ENCODE data around the gene DNAJC27. TPM values are rescaled to one million over a fixed set of nuclear protein-coding genes. Genes with fewer than 3 reads are reported as not detected.

DNAJC27 gene
- total and polyA plus RNA-seq, 2 experiments from 2014 or later = 7.4 to 11.3 TPM

GRCh38 chr2:24915175-24915574 lies 56.6 kb downstream of the DNAJC27 start:
- no peak for DNase-seq (ENCODE audit: low read depth in 1 of 2, low spot score in 1 of 2)
- no peak for TF ChIP-seq CTCF (IDR thresholded peaks at IDR 0.05; ENCODE audit: low read depth, low read length)

GRCh38 chr2:24914713-24915112 lies 57.0 kb downstream of the DNAJC27 start:
- H3K9me3 ChIP-seq (ENCODE audit: low read depth) = no peaks in the 10 kb centered on the region
- H3K27me3 ChIP-seq = peaks cover 21% of the 10 kb centered on the region
- no peak for TF ChIP-seq CTCF (IDR thresholded peaks at IDR 0.05; ENCODE audit: low read depth, low read length)
- no peak overlapping the region for H3K27ac ChIP-seq
- H3K36me3 ChIP-seq = no peaks in the 10 kb centered on the region
- H3K4me1 ChIP-seq (ENCODE audit: low read depth) = no peaks in the 10 kb centered on the region
- no peak for DNase-seq (ENCODE audit: low read depth in 1 of 2, low spot score in 1 of 2)
- no peak overlapping the region for H3K4me3 ChIP-seq

More at GRCh38 chr2:24915175-24915574, 56.6 kb downstream of the DNAJC27 start:
- Histone ChIP-seq H3K4me3 (no peak overlapping the region), H3K36me3 (no peaks in the 10 kb centered on the region), H3K27me3 (peaks cover 21% of the 10 kb centered on the region), H3K4me1 (ENCODE audit: low read depth) (no peaks in the 10 kb centered on the region), H3K9me3 (ENCODE audit: low read depth) (no peaks in the 10 kb centered on the region), H3K27ac (no peak overlapping the region)

GRCh38 chr2:24913911-24914310 lies 57.8 kb downstream of the DNAJC27 start:
- H3K9me3 ChIP-seq (ENCODE audit: low read depth) = no peaks in the 10 kb centered on the region
- no peak for DNase-seq (ENCODE audit: low read depth in 1 of 2, low spot score in 1 of 2)
- TF ChIP-seq CTCF (IDR thresholded peaks at IDR 0.05; ENCODE audit: low read depth, low read length) = no peak
- no peak overlapping the region for H3K4me3 ChIP-seq
- no peaks in the 10 kb centered on the region for H3K36me3 ChIP-seq
- no peaks in the 10 kb centered on the region for H3K4me1 ChIP-seq (ENCODE audit: low read depth)
- H3K27ac ChIP-seq = no peak overlapping the region
- peaks cover 13% of the 10 kb centered on the region for H3K27me3 ChIP-seq

GRCh38 chr2:24912986-24913385 lies 58.8 kb downstream of the DNAJC27 start:
- Histone ChIP-seq H3K27me3 (peaks cover 3% of the 10 kb centered on the region), H3K9me3 (ENCODE audit: low read depth) (no peaks in the 10 kb centered on the region), H3K4me1 (ENCODE audit: low read depth) (no peaks in the 10 kb centered on the region), H3K36me3 (no peaks in the 10 kb centered on the region), H3K27ac (no peak overlapping the region), H3K4me3 (no peak overlapping the region)
- TF ChIP-seq CTCF (IDR thresholded peaks at IDR 0.05; ENCODE audit: low read depth, low read length) = no peak
- no peak for DNase-seq (ENCODE audit: low read depth in 1 of 2, low spot score in 1 of 2)

GRCh38 chr2:24912523-24912922 lies 59.2 kb downstream of the DNAJC27 start:
- no peak for TF ChIP-seq CTCF (IDR thresholded peaks at IDR 0.05; ENCODE audit: low read depth, low read length)
- Histone ChIP-seq H3K36me3 (no peaks in the 10 kb centered on the region), H3K4me3 (no peak overlapping the region), H3K9me3 (ENCODE audit: low read depth) (no peaks in the 10 kb centered on the region), H3K4me1 (ENCODE audit: low read depth) (no peaks in the 10 kb centered on the region), H3K27ac (no peak overlapping the region), H3K27me3 (no peaks in the 10 kb centered on the region)
- DNase-seq (ENCODE audit: low read depth in 1 of 2, low spot score in 1 of 2) = no peak

GRCh38 chr2:24910245-24910644 lies 61.5 kb downstream of the DNAJC27 start:
- no peaks in the 10 kb centered on the region for H3K36me3 ChIP-seq
- no peaks in the 10 kb centered on the region for H3K27me3 ChIP-seq
- H3K4me3 ChIP-seq = no peak overlapping the region
- no peaks in the 10 kb centered on the region for H3K9me3 ChIP-seq (ENCODE audit: low read depth)
- no peak for TF ChIP-seq CTCF (IDR thresholded peaks at IDR 0.05; ENCODE audit: low read depth, low read length)
- H3K4me1 ChIP-seq (ENCODE audit: low read depth) = no peaks in the 10 kb centered on the region
- no peak overlapping the region for H3K27ac ChIP-seq
- no peak for DNase-seq (ENCODE audit: low read depth in 1 of 2, low spot score in 1 of 2)

All from cardiac muscle cell (in vitro differentiated cells and primary cell).